SU-DHL-6 (cell line): ENCODE data around the gene INTS11.

Source experiments
- H2AFZ ChIP-seq: fragments of 200-600 bp; sonication (generic); 2 replicates; pipeline ENCODE4 v1.6.1; 2014; ENCODE audit warnings: low read depth, mild to moderate bottlenecking, moderate library complexity, mixed read lengths, antibody characterized with exemption, low read length; ENCODE audit not compliant: severe bottlenecking
- H3F3A ChIP-seq: fragments of 200-600 bp; shearing (Covaris generic); 2 replicates; pipeline ENCODE4 v1.6.0; 2016; ENCODE audit warnings: antibody characterized with exemption, mild to moderate bottlenecking; ENCODE audit not compliant: insufficient read depth
- H3K27ac ChIP-seq: fragments of 200-600 bp; sonication (generic); 2 replicates; pipeline ENCODE4 v1.5.1; 2016; ENCODE audit warnings: low read depth, mild to moderate bottlenecking, low read length, moderate library complexity, mixed read lengths
- H3K27me3 ChIP-seq: fragments of 200-600 bp; sonication (generic), shearing (Covaris generic); 2 replicates; pipeline ENCODE4 v1.6.0; 2014; ENCODE audit warnings: mild to moderate bottlenecking, low read length
- H3K36me3 ChIP-seq: fragments of 200-600 bp; sonication (generic); 2 replicates; pipeline ENCODE4 v1.6.1; 2014; ENCODE audit warnings: mild to moderate bottlenecking, low read length, mixed read lengths
- H3K4me2 ChIP-seq: fragments of 300-600, 200-600 bp; shearing (Covaris generic), sonication (generic); 2 replicates; pipeline ENCODE4 v1.6.0; 2014; ENCODE audit warnings: low read length, low read depth, mild to moderate bottlenecking; ENCODE audit not compliant: poor library complexity, severe bottlenecking
- H3K4me3 ChIP-seq: fragments of 200-600 bp; sonication (generic); 2 replicates; pipeline ENCODE4 v1.5.1; 2014; ENCODE audit warnings: antibody characterized with exemption, low read length, mild to moderate bottlenecking, mixed read lengths; ENCODE audit not compliant: insufficient read depth, poor library complexity, severe bottlenecking
- H3K79me2 ChIP-seq: fragments of 200-600 bp; sonication (generic); 2 replicates; pipeline ENCODE4 v1.6.1; 2014; ENCODE audit warnings: mild to moderate bottlenecking, low read length, moderate library complexity; ENCODE audit not compliant: insufficient read depth
- H3K9ac ChIP-seq: fragments of 200-600 bp; sonication (generic); 2 replicates; pipeline ENCODE4 v1.7.0; 2014; ENCODE audit warnings: mild to moderate bottlenecking, low read length
- H3K9me2 ChIP-seq: fragments of 200-600 bp; sonication (generic); replicated peaks from 2 replicates; pipeline ENCODE4 v1.6.1; 2014; ENCODE audit warnings: low read length; ENCODE audit not compliant: insufficient read depth
- H3K9me3 ChIP-seq: fragments of 200-600 bp; sonication (generic); 2 replicates; pipeline ENCODE4 v1.6.1; 2014; ENCODE audit warnings: low read length, mixed read lengths; ENCODE audit not compliant: insufficient read depth
- H4K20me1 ChIP-seq: fragments of 200-600 bp; sonication (generic); 2 replicates; pipeline ENCODE4 v1.6.1; 2014; ENCODE audit warnings: low read depth, mild to moderate bottlenecking, antibody characterized with exemption, low read length, moderate library complexity, mixed read lengths
- EZH2phosphoT487 ChIP-seq: fragments of 200-600 bp; sonication (generic), shearing (Covaris generic); conservative IDR thresholded peaks from 2 replicates; pipeline ENCODE4 v1.6.1; 2018; ENCODE audit warnings: mild to moderate bottlenecking, antibody characterized with exemption, low read length, moderate library complexity, mixed read lengths
- TF ChIP-seq, protein P1 (sequence below): fragments of 200-600 bp; sonication (generic); IDR thresholded peaks from one replicate; pipeline ENCODE4 v1.5.1; 2017; ENCODE audit warnings: antibody characterized with exemption, mild to moderate bottlenecking, low read length, moderate library complexity; ENCODE audit not compliant: insufficient read depth, poor library complexity, severe bottlenecking

INTS11 gene

DNA sequence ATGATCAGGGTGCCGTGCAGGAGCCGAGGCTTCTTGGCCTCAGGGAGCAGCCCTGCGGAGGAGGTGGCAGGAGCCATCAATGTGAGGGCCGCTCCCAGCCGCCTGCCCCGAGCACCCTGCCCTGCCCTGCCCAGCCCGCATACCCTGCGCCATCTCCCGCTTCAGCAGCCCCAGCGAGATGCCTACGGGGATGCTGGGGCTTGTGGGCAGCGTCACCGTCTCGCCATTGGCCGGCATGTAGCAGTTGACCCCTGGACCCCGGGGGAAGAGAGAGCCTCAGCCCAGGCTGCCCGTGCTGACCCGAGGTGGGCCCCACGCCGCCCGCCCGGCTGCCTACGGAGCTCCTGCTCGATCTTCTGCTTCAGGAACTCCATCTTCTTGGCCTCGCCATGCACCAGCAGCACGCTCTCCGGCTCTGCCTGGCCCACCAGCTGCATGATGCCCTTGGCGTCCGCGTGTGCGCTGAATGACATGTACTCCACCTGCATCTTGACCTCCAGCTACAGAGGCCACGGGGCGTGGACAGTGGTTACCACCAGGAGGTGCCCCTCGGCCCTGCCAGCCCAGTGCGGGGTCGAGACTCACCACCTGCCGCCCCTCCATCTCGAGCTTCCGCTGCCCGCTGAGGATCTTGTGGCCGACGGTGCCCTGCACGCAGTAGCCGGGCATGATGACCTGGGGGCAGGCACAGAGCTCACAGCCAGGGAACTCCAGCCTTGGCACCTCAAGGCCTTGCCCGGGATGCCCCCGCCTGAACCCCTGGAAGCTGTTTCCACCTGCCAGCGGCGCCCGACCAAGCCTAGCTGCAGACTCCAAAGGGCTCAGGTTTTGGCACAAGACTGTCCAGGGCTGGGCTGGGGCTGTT is 11.8 kb downstream of the INTS11 start:
- peaks cover 14% of the 10 kb centered on the region; the same call in 1 of the 2 replicates for H3F3A ChIP-seq
- TF ChIP-seq, protein P1, sequence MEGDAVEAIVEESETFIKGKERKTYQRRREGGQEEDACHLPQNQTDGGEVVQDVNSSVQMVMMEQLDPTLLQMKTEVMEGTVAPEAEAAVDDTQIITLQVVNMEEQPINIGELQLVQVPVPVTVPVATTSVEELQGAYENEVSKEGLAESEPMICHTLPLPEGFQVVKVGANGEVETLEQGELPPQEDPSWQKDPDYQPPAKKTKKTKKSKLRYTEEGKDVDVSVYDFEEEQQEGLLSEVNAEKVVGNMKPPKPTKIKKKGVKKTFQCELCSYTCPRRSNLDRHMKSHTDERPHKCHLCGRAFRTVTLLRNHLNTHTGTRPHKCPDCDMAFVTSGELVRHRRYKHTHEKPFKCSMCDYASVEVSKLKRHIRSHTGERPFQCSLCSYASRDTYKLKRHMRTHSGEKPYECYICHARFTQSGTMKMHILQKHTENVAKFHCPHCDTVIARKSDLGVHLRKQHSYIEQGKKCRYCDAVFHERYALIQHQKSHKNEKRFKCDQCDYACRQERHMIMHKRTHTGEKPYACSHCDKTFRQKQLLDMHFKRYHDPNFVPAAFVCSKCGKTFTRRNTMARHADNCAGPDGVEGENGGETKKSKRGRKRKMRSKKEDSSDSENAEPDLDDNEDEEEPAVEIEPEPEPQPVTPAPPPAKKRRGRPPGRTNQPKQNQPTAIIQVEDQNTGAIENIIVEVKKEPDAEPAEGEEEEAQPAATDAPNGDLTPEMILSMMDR: no peak
- TF ChIP-seq EZH2phosphoT487: no peak
- H3K27ac ChIP-seq: no peak overlapping the region
- H3K79me2 ChIP-seq: peaks cover 11% of the 10 kb centered on the region
- no peaks in the 10 kb centered on the region for H3K9me2 ChIP-seq
- H3K9me3 ChIP-seq: no peaks in the 10 kb centered on the region
- no peaks in the 10 kb centered on the region for H4K20me1 ChIP-seq
- no peak overlapping the region for H3K9ac ChIP-seq
- no peak overlapping the region for H3K4me2 ChIP-seq
- H3K4me3 ChIP-seq: no peak overlapping the region
- H3K36me3 ChIP-seq: no peaks in the 10 kb centered on the region
- no peaks in the 10 kb centered on the region for H3K27me3 ChIP-seq
- H2AFZ ChIP-seq: no peak overlapping the region

DNA sequence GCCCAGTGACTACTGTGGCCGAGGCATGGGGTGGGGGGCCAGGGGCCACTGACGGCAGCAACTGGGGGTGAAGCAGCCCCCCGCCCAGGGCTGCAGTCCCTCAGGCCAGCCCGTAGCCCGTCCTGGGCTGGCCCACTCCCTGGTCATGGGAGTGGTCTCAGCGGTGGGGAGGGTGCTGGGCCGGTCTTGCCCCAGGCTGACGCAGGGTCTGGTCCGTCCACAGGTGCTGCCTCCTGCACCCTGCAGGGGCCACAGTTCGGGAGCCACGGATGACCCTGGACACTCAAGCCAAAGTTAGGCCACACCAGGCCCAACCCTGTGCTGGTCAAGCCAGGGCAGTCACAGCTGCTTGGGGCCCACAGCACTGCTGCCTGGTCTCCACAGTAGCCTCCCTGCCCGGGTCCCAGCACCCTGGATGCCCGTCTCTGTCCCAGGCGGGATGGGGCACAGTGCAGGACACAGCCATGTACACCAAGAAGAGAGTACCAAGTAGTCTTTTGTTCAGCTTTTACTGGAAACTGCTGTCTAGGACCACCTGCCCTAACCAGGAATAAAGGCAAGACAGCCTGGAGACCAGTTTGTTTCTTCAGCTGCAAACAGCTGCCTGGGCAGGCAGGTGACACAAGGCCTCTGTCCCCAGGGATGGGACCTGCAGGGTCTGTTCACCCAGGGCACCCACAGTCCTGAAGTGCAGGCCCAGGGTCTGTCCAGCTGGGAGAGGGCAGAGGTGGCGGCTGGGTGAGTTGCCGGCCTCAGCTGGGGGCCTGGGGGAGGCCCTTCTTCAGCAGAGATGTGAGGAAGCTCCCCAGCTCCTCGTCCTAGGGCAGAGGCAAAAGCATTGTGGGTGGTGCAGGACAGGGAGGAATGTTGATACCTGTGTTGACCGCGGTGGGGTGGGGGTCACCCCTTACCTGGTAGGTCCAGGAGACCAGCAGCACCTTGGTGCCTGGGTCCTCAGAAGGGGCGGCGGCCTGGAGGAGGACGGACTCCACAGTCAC is 13.1 kb downstream of the INTS11 start:
- Histone ChIP-seq H3K9me3 (no peaks in the 10 kb centered on the region), H2AFZ (no peak overlapping the region), H3K27me3 (no peaks in the 10 kb centered on the region), H3K4me3 (no peak overlapping the region), H3K9ac (no peak overlapping the region), H3K36me3 (no peaks in the 10 kb centered on the region), H3K79me2 (peaks cover 12% of the 10 kb centered on the region), H3F3A (peaks cover 6% of the 10 kb centered on the region; the same call in 1 of the 2 replicates), H4K20me1 (no peaks in the 10 kb centered on the region), H3K4me2 (no peak overlapping the region), H3K27ac (no peak overlapping the region), H3K9me2 (no peaks in the 10 kb centered on the region)
- TF ChIP-seq, protein P1: no peak
- no peak for TF ChIP-seq EZH2phosphoT487

DNA sequence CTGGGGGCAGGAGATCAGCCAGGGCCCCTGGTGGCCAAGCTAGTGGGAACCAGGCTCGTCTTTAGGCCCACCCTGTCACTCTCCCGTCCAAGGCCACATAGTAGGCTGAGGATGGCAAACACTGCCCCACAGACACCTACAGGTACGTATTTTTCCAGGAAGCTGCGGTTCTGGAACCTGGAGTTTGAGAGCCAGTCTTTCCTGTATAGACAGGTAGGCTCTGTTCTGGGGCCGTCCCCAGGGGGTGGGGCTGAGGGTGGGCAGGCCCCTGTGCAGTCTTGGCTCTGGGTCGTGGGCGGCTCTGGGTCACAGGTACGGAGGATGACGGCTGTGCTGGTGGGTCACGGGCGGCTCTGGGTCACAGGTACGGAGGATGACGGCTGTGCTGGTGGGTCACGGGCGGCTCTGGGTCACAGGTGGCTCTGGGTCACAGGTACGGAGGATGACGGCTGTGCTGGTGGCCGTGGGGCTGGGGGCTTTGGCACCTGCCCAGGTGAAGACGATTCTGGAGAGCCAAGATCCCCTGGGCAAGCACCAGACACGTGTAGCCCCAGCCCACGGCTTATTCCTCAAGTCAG is 13.9 kb downstream of the INTS11 start:
- Histone ChIP-seq H3K9me2 (no peaks in the 10 kb centered on the region), H2AFZ (no peak overlapping the region), H3K4me2 (no peak overlapping the region), H3K9me3 (no peaks in the 10 kb centered on the region), H3K9ac (peak overlapping the region; percentile 99), H4K20me1 (no peaks in the 10 kb centered on the region), H3K4me3 (no peak overlapping the region), H3K27me3 (no peaks in the 10 kb centered on the region), H3K27ac (no peak overlapping the region), H3K79me2 (peaks cover 12% of the 10 kb centered on the region), H3F3A (no peaks in the 10 kb centered on the region; the same call in 1 of the 2 replicates), H3K36me3 (no peaks in the 10 kb centered on the region)
- TF ChIP-seq, protein P1: no peak
- TF ChIP-seq EZH2phosphoT487: no peak
